ENCODE data around the gene ATP6V1G3. TPM values are rescaled to one million over a fixed set of nuclear protein-coding genes. Genes with fewer than 3 reads are reported as not detected.

The ATP6V1G3 gene
- total RNA-seq, 1 donor from 2014 or later: not detected

- Mint-ChIP-seq H3K4me3 (no peak overlapping the region), H3K4me1 (no peaks in the 10 kb centered on the region), H3K27me3 (ENCODE audit: low read depth) (no peaks in the 10 kb centered on the region), H3K36me3 (ENCODE audit: low read depth) (no peaks in the 10 kb centered on the region), H3K27ac (ENCODE audit: unreplicated experiment) (no peak overlapping the region), H3K9me3 (peaks cover 4% of the 10 kb centered on the region)
- DNase-seq (ENCODE audit: low read depth, low spot score): no peak
- no peak for TF ChIP-seq CTCF (conservative IDR thresholded peaks at IDR 0.05)
These were observed 34.8 kb upstream of the ATP6V1G3 start for GRCh38 chr1:198575292-198575691.

GRCh38 chr1:198574325-198574724 is 33.8 kb upstream of the ATP6V1G3 start:
- peaks cover 4% of the 10 kb centered on the region for H3K9me3 Mint-ChIP-seq
- DNase-seq (ENCODE audit: low read depth, low spot score): no peak
- no peaks in the 10 kb centered on the region for H3K4me1 Mint-ChIP-seq
- H3K27me3 Mint-ChIP-seq (ENCODE audit: low read depth): no peaks in the 10 kb centered on the region
- no peaks in the 10 kb centered on the region for H3K36me3 Mint-ChIP-seq (ENCODE audit: low read depth)
- no peak overlapping the region for H3K4me3 Mint-ChIP-seq
- no peak for TF ChIP-seq CTCF (conservative IDR thresholded peaks at IDR 0.05)
- H3K27ac Mint-ChIP-seq (ENCODE audit: unreplicated experiment): no peak overlapping the region

- no peak for DNase-seq (ENCODE audit: low read depth, low spot score)
- no peaks in the 10 kb centered on the region for H3K4me1 Mint-ChIP-seq
- no peaks in the 10 kb centered on the region for H3K9me3 Mint-ChIP-seq
- H3K27ac Mint-ChIP-seq (ENCODE audit: unreplicated experiment): no peak overlapping the region
- H3K4me3 Mint-ChIP-seq: no peak overlapping the region
- no peak for TF ChIP-seq CTCF (conservative IDR thresholded peaks at IDR 0.05)
- H3K36me3 Mint-ChIP-seq (ENCODE audit: low read depth): no peaks in the 10 kb centered on the region
- no peaks in the 10 kb centered on the region for H3K27me3 Mint-ChIP-seq (ENCODE audit: low read depth)
These were observed 24.2 kb upstream of the ATP6V1G3 start for GRCh38 chr1:198564716-198565115.

- Mint-ChIP-seq H3K36me3 (ENCODE audit: low read depth) (no peaks in the 10 kb centered on the region), H3K4me1 (no peaks in the 10 kb centered on the region), H3K27ac (ENCODE audit: unreplicated experiment) (no peak overlapping the region), H3K27me3 (ENCODE audit: low read depth) (no peaks in the 10 kb centered on the region), H3K4me3 (no peak overlapping the region), H3K9me3 (no peaks in the 10 kb centered on the region)
- DNase-seq (ENCODE audit: low read depth, low spot score): no peak
- no peak for TF ChIP-seq CTCF (conservative IDR thresholded peaks at IDR 0.05)
These were observed 23.7 kb upstream of the ATP6V1G3 start for GRCh38 chr1:198564157-198564556.

GRCh38 chr1:198563583-198563982 is 23.1 kb upstream of the ATP6V1G3 start:
- H3K27ac Mint-ChIP-seq (ENCODE audit: unreplicated experiment): no peak overlapping the region
- no peaks in the 10 kb centered on the region for H3K4me1 Mint-ChIP-seq
- no peak for DNase-seq (ENCODE audit: low read depth, low spot score)
- no peaks in the 10 kb centered on the region for H3K36me3 Mint-ChIP-seq (ENCODE audit: low read depth)
- H3K4me3 Mint-ChIP-seq: no peak overlapping the region
- no peaks in the 10 kb centered on the region for H3K27me3 Mint-ChIP-seq (ENCODE audit: low read depth)
- H3K9me3 Mint-ChIP-seq: no peaks in the 10 kb centered on the region
- no peak for TF ChIP-seq CTCF (conservative IDR thresholded peaks at IDR 0.05)

GRCh38 chr1:198560161-198560560 is 19.7 kb upstream of the ATP6V1G3 start:
- no peak for TF ChIP-seq CTCF (conservative IDR thresholded peaks at IDR 0.05)
- no peak for DNase-seq (ENCODE audit: low read depth, low spot score)
- H3K4me3 Mint-ChIP-seq: no peak overlapping the region
- H3K36me3 Mint-ChIP-seq (ENCODE audit: low read depth): no peaks in the 10 kb centered on the region
- no peaks in the 10 kb centered on the region for H3K4me1 Mint-ChIP-seq
- H3K27ac Mint-ChIP-seq (ENCODE audit: unreplicated experiment): no peak overlapping the region
- H3K9me3 Mint-ChIP-seq: no peaks in the 10 kb centered on the region
- H3K27me3 Mint-ChIP-seq (ENCODE audit: low read depth): no peaks in the 10 kb centered on the region

Measured in neural crest cell (in vitro differentiated cells).